NCI-H128 (cell line): ENCODE measurements around the gene NEIL3.
A peak's percentile ranks its signal among the peaks of the same experiment; 100 is the strongest.

Experiments
- DNase-seq: peaks from one replicate; lab custom pipeline; 2025; ENCODE audit not compliant: unreplicated experiment; lab: John Stamatoyannopoulos, UW

NEIL3 gene

GRCh38 chr4:177309522-177310371, at the start of gene NEIL3:
Gene NEIL3 (plus strand): TSS chr4:177309874. CDS start chr4:177309954, 80 bp downstream.
- peak; percentile 45 for DNase-seq

- no peak for DNase-seq
Measured at GRCh38 chr4:177263818-177264217, 45.9 kb upstream of the NEIL3 start.

- DNase-seq = no peak
Measured at GRCh38 chr4:177264788-177265422, 44.8 kb upstream of the NEIL3 start.

GRCh38 chr4:177265729-177266128, 43.9 kb upstream of the NEIL3 start:
- DNase-seq = no peak

GRCh38 chr4:177266506-177266905, 43.2 kb upstream of the NEIL3 start:
- no peak for DNase-seq

- no peak for DNase-seq
Measured at GRCh38 chr4:177267911-177268310, 41.8 kb upstream of the NEIL3 start.

- DNase-seq = no peak
Measured at GRCh38 chr4:177271091-177271490, 38.6 kb upstream of the NEIL3 start.

- no peak for DNase-seq
Measured at GRCh38 chr4:177271915-177272766, 37.5 kb upstream of the NEIL3 start.

GRCh38 chr4:177275999-177276398, 33.7 kb upstream of the NEIL3 start:
- no peak for DNase-seq

- DNase-seq = no peak
Measured at GRCh38 chr4:177281351-177281909, 28.2 kb upstream of the NEIL3 start.

GRCh38 chr4:177282284-177282835, 27.3 kb upstream of the NEIL3 start:
- no peak for DNase-seq

GRCh38 chr4:177283167-177283566, 26.5 kb upstream of the NEIL3 start:
- DNase-seq = no peak

GRCh38 chr4:177285953-177286352, 23.7 kb upstream of the NEIL3 start:
- no peak for DNase-seq

GRCh38 chr4:177287255-177287654, 22.4 kb upstream of the NEIL3 start:
- no peak for DNase-seq

GRCh38 chr4:177288335-177288734, 21.3 kb upstream of the NEIL3 start:
- no peak for DNase-seq

- DNase-seq = no peak
Measured at GRCh38 chr4:177290780-177291179, 18.9 kb upstream of the NEIL3 start.

- no peak for DNase-seq
Measured at GRCh38 chr4:177292171-177292570, 17.5 kb upstream of the NEIL3 start.

GRCh38 chr4:177293208-177294033, 16.3 kb upstream of the NEIL3 start:
- DNase-seq = no peak

GRCh38 chr4:177297785-177298391, 11.8 kb upstream of the NEIL3 start:
- no peak for DNase-seq
